HG02884 (cell line): ENCODE data around the gene IVNS1ABP.
"Not testable (repeated sequence)": the region's sequence is repeated elsewhere in the genome, so short reads cannot be mapped to it uniquely, and the experiment has no call there.

ENCODE experiments used
- ATAC-seq: cut with Tn5 transposase; IDR thresholded peaks from one replicate; pipeline ENCODE4 v1.9.1; 2021; ENCODE audit warnings: mild to moderate bottlenecking, moderate library complexity; ENCODE audit not compliant: unreplicated experiment

Gene IVNS1ABP

GRCh38 chr1:185257950-185258208, 59.2 kb downstream of the IVNS1ABP start:
- no peak for ATAC-seq

GRCh38 chr1:185257116-185257949, 59.7 kb downstream of the IVNS1ABP start:
- not testable (repeated sequence) for ATAC-seq

- not testable (repeated sequence) for ATAC-seq
Observed at GRCh38 chr1:185255595-185255994, 61.4 kb downstream of the IVNS1ABP start.

GRCh38 chr1:185252404-185252803, 64.6 kb downstream of the IVNS1ABP start:
- not testable (repeated sequence) for ATAC-seq

- ATAC-seq, result not testable (repeated sequence)
Observed at GRCh38 chr1:185251928-185252327, 65.1 kb downstream of the IVNS1ABP start.

GRCh38 chr1:185250063-185250462, 67.0 kb downstream of the IVNS1ABP start:
- no peak for ATAC-seq

GRCh38 chr1:185249563-185249962, 67.5 kb downstream of the IVNS1ABP start:
- ATAC-seq, result no peak
